NCI-H2227 (cell line): ENCODE data around the gene VEGFC.

Experiments used
- DNase-seq: peaks from one replicate; lab custom pipeline; 2025; ENCODE audit not compliant: unreplicated experiment; lab: John Stamatoyannopoulos, UW

The VEGFC gene

DNA sequence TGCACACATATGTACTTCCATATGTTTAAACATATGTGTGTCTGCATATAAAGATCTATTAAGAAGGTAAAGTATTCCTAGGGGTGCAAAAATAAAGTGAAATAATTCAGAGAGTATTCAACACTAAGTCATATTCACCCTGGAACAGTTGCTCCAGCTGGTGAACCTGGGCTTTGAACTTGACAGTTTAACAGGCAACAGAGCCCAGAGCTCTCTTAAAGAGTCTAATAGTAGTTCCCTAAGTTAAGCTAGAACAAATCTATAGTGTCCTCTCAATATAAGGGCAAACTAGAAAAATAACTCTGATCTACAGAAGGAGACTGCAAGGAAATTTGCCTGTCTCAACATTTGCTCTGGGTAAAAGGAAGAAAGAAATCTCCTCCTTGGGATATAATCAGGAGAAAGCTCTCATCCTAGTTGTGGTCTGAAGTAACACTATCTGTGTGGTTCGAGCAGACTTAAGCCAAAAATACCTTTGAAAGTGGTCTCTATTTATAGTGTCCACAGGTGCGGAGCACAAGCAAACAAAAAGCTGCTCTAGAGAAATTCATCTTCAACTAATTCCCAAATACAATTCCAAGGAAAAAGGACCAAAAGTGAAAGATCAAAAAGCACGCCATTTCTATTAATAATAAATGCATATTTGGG lies 29.9 kb downstream of the VEGFC start:
- DNase-seq: no peak

DNA sequence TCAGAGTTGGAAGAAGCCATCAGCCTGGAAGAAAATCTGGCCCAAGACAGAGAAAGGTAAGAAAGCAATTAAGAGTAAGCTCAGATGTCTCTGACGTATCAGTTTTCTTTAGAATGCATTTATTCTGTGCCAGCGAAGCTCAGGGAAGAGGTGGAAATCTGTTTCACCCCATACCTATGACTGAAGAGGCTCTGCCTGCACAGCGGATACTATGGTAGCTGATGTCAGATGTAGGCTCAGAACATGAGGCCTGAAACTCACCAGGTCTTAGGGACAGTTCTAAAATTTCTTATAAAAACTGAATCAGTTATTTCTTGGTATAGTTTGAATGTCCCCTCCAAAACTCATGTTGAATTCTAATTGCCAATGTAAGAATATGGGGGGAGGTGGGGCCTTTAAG lies 30.9 kb downstream of the VEGFC start:
- DNase-seq: no peak

DNA sequence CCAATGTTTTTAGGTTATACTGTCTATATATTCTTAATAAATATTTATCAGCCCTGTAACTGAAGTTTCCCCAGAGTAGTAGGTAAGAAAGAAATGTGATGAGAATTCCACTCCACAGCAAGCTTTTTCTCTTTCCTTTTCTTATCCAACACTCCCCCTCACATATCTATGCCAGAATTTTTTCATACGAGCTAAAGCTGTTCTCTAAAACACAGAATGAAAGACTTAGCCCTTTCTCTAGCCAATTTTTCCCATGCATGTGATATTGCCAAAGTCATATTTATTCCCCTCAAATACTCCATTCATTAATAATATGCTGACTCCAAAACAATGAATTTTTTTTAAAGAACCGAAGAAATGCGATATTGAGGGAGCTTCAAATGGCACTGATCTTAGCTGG lies 32.3 kb downstream of the VEGFC start:
- no peak for DNase-seq

DNA sequence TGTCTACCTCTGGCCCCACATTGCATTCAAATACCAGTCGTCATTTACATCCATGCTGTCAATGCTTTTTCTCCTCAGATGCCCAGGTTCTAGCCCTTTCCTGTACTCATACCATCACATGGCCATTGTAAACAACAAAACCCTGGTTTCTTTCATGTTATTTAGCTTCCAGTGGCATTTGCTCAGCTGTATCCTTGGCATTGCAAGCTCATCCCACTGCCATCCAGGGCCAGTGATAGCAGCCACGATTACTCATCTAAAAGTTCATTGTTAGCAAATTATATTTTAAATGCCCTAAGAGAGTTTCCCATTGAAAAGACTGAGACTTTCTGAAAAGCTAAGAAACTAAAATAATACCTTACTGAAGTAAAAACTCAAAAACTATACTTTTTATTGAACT lies 34.0 kb downstream of the VEGFC start:
- no peak for DNase-seq

DNA sequence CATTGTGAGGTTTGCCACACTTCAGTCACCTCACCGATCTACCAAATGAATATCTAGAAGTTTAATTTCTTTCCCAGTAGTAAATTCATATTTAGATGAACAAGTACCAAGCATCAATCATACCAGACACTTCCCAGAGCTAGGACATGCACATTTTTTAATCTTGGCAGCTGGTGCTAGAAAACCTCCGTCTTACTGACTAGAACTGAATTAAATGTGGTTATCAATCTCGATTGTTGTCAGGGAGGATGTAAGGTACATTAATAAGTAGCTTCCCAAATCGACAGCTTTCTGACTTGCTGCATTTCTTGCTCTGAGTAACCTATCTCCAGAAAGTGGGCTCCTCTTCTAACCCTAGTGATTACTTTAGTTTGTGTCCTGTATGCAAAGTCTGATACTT lies 34.4 kb downstream of the VEGFC start:
- no peak for DNase-seq

DNA sequence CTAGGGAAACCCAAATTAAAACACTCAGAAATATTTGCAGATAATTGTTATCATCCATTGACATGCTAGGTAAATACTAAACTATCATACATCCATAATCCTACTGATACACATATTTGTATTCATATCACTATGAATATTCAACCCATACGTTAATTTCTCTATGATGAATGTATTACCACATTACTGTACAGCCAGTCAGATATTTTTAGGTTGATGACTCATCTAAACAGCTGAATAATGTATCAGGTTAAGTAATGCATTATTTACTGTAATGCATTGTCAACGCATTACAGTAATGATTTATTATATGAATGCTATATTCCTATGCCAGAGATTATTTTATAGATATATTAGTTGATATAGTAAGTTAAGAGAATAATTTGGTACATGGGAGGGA lies 37.1 kb downstream of the VEGFC start:
- no peak for DNase-seq

DNA sequence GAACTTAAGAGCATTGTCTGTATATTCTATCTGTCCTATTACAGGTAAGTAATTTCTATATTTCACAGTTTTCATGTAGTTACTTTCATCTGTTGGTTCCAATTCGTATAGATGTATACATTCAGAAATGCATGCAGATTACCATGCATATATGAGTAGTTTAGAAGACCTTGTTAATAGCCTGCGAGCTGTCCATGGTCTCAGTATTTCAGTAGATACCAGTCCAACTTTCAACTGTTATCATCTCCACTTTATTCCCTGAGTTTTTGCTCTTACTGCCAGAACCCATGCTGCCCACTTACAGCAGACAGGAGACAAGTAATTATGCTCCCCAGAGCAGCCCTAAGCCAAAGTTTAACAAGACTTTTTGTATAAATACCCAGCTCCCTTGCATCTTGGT lies 37.7 kb downstream of the VEGFC start:
- DNase-seq: no peak

DNA sequence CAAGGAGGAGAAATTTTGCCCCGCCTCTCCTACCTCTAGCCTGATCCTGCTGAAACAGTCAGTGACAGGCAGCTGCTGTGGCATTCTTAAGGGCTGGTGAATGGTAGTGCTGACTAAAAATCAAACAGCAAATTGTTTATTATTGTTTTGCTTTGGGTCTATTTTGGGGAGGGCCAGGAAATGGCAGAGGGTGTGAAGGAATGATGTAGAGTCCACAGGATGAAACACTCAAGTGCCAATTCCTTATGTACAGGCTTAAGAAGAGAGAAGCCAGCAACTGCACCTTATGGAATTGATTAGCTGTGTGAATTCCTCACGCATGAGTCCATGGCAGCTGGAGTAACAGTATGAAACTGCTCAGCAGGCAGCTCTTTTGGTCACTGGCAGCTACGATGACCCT lies 39.7 kb downstream of the VEGFC start:
- DNase-seq: no peak

DNA sequence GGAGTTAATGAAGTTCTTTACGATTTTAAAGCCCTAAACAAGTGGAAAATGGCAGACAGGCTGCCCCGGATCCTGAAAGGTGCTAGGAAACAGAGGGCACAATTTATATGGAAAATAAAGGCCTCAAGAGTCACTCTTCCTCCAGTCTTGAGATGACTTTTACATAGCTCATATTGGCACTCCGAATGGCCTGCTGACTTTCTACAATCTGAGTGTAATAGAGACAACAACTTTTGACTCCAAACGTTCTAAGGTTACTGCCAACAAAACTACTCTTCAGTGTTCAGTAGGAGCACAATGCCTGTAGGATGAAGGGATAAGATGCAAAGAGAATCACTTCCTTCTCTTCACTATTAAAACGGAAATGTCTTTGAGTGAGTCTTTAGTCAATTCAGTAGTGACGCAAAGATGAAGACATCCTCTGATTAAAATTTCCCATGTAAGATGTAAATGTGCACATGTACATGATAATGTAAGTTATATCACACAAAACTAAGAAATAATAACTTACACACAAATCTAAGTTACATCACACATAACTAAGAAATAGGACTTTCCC lies 40.5 kb downstream of the VEGFC start:
- DNase-seq: no peak

DNA sequence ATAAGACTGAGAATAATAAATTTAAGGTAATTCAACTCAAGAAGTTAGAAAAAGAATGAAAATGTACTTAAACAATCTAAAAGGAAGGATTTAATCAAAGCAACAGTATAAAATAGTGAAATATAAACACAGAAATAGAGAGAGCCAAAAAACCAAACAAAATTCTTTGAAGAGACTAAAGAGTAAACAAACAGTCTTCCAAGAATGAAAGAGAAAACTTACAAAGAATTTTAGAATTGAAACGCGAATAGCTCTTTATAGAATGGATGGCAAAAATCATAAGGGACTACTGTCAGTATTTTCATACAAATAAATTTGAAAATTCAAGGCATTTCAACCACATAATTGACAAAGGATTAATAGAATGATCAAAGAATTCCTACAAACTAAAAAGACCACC lies 41.7 kb downstream of the VEGFC start:
- DNase-seq: no peak

DNA sequence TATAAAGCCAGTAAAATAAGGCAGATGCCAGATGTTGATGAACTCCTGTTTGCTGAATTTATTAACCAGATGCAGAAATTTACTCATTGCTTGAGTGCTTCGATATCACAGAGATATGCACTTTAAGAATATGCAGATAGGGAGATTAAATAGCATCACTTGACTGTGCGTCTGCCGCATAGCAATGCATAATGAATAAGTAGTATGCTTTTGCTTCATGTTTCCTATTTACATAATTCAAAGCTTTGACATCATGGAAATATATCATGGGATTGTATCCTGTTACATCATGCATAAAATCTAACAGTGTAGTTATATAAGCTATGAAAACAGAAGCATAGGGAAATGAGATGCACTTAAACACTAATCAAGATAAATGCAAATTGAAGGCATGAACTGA lies 45.9 kb downstream of the VEGFC start:
- no peak for DNase-seq

DNA sequence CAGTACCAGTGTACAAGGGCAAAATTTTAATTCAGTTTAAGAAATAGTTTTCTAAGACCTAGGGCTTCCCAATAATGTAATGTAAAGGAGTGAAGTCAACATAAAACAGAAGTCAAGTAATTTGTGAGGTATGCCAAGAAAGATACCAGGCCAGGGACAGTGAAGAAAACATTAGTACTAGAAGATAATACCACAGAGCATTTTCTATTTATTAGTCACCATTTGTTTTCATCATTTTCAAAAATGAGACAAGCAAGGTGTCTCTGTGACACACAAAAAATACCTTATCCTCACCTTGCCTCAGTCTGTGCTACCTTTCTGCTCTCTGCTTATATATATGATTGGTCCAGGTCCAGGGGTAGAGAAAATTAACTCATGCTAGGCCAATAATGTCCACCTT lies 46.8 kb downstream of the VEGFC start:
- DNase-seq: no peak

DNA sequence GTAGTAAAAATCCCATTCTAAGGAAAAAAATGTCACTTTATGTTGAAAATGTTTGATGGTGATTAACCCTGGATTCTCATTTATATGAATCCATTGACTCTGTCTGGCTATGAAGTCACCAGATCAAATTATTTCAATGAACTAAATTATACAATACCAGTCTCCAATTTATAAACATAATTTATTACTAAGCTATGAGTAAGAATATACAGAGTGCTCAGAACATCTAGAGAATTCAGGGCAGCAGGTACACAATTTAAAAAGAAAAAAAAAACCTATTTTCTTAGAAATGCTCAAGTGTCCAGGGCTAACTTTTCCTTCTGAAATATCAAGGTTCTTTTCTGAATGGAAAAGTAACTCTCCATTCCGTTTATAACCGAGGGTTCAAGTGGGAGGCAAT lies 48.6 kb downstream of the VEGFC start:
- DNase-seq: no peak

DNA sequence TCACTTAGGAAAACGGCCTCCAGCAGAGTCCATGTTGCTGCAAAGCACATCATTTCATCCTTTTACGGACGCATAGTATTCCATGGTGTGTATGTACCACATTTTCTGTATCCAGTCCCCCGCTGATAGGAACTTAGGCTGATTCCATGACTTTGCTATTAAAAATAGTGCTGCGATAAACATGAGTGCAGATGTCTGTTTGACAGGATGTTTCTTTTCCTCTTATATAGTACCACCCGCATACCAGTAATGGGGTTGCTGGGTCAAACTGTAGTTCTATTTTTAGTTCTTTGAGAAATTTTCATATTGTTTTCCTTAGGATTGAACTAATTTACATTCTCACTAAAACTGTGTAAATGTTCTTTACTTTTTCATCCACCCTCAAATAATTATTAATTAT lies 50.5 kb downstream of the VEGFC start:
- no peak for DNase-seq

DNA sequence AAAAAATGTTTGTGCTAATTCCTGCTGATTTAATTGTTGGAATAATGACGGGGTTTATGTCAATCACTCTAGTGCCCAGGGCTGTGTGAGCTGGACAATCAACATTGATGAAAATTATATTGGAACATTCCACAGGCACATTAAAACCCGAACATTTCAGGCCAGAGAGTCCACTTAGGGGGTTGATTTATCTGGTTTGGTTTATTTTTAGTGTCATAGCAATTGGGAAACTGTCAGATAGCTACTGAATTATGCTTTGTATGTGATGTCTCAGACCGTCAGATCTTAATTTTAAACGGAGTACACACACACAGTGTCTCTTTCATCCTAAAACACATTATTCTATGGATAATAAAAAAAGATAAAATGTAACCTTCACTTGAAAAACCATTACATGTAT lies 51.5 kb downstream of the VEGFC start:
- DNase-seq: no peak

DNA sequence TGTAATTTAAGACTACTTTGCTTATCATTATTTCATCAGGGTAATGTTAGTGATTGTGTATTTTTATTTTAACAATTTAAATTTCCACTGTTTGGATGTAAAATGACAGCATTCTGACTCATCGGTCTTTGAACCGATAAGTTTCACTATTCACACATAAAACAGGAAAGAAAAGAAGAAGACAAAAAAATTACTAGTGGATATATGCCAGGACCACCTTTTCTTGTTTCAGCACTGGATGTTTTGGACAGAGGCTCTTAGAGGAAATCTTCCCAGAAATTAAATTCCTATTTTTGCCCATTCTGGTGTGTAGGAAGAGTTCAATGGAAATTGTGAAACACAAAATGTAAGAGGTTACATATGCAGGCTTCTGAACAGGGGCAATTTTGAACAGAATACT lies 57.4 kb downstream of the VEGFC start:
- no peak for DNase-seq

DNA sequence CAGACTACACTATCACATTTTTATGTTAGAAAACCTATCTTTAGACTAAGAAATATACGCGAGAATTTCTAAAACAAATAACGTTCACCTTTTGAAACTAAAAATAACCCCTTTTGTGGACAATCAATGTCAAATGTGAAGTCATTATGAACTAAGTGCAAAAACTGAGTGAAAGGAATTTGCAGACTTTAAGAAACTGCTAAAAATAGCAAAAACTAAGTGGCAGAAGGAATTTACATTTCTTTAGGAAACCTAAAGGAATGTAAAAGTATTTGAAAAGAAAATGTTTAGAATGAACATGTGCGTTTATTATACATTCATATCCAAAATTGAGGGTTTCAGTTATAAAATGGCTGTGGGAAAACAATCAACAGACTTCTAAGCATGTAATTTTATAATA lies 58.3 kb downstream of the VEGFC start:
- no peak for DNase-seq

DNA sequence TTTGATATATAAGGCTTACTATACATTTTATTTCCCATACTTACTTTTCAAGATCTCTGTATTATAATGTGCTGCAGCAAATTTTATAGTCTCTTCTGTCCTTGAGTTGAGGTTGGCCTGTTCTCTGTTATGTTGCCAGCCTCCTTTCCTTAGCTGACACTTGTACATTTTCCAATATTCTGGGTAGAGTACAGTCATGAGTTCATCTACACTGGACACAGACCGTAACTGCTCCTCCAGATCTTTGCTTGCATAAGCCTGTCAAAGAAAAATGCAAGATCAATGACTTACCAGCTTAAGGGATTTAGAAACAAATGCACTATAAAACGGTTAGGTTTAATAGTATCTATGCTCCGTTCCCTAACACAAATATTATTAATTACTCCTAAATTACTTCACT lies 63.2 kb downstream of the VEGFC start:
- no peak for DNase-seq

DNA sequence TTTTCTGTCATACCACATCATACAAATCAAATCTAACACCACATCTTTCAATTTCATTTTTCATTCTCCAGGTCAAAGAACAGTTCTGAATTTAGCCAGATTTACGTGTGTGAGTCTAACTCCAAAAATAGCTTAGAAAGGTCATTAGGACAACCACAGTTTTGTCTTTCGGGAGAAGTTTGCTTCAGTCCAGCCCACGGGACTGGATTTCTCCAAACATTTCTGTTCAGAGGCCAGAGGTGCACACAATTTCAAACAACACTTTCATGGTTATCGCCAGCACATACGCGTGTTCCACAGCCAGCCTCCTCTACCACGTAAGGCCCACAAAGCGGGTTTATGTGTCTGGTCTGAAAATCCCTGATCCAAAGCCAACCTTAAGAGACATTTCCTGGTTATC lies 65.9 kb downstream of the VEGFC start:
- DNase-seq: no peak

DNA sequence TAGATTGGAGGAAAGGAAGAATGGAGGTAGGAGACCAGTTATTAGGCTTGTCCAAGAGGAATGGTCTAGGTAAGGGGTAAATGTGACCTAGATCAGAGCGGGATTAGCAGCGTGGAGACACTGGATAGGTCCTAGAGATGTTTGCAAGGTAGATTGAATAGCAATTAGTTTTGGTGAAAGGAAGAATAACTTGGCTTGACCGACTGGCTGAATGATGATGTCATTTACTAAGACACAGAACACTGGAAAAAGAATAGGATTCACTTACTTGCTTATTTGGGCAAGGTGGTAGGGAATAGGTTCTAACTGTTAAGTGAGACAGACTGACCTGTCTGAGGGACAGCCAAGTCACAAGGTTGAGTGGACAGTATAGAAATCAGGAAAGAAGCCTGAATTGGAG lies 71.3 kb downstream of the VEGFC start:
- DNase-seq: no peak

DNA sequence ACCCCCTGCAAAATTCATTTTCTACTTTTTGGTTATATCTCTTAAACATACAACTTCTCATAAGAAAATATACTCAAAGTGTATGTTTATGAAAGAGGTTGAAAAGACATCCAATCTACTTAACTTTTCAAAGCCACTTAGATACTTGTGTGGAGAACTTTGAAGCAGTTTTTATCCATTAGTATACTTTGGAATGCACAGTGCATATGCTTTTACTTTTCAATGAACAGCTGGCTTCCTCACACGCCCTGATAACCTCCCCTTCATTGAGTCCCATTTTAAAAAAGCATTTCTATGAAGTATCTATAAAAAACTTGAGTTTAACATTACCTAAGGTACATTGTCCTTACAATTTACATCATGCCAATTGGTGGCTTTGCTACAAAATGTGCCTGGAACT lies 73.8 kb downstream of the VEGFC start:
- no peak for DNase-seq

DNA sequence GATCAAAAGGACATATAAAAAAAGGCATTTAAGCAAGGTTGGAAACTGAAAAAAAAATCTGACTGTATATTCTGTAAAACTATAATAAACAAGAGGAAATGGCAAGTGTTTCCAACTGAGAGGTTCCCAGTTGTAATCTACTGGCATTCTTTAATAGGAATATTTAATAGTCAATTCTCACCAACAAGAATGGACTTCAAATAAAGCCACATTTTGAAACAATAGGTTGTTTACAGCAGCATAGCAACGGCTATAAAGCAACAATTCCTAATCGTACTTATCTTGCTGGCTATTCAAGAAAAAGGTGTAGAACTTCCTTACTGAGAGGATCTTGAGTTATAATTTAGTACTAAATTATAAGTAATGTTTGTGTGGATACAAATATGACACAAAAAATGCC lies 75.5 kb downstream of the VEGFC start:
- DNase-seq: no peak

DNA sequence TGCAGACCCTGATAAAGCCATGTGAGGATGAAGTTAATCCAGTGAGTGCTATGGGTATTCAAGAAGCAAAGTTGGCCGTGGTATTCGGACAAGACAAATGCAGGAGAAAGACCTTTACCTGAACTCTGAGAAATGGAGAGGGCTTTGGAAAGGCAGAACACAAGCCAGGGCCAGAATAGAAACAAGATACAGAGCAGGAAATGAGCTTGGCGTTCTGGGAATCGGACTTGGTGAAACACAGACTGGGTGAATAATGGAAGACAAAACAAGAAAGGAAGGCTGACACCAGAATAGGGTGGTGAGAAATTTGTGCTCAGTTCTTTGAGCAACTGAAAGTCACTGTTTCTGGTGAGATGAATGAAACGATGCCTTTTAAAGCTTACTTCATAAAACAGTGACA lies 83.3 kb downstream of the VEGFC start:
- DNase-seq: no peak
